Keratinocyte (primary cell): ENCODE data around the gene TRAPPC1.

Experiments used
- EZH2 ChIP-seq: IDR thresholded peaks from one replicate; pipeline ENCODE4 v1.6.1; 2012; ENCODE audit warnings: inconsistent platforms, mild to moderate bottlenecking, low read length, moderate library complexity
- TF ChIP-seq, protein P1 (sequence below), 3 experiments: IDR thresholded peaks in 1 of 3; conservative IDR thresholded peaks in 1 of 3; optimal IDR thresholded peaks in 1 of 3; 2 replicates in 2 of 3; 3 replicates in 1 of 3; pipeline versions ENCODE3 to v1.5.1; 2011; ENCODE audit warnings: low read length in 3 of 3, mild to moderate bottlenecking in 3 of 3, moderate library complexity in 2 of 3, control low read depth in 1 of 3, inconsistent platforms in 1 of 3; ENCODE audit not compliant: insufficient read depth in 2 of 3; ENCODE audit errors: extremely low read depth in 1 of 3

DNA sequence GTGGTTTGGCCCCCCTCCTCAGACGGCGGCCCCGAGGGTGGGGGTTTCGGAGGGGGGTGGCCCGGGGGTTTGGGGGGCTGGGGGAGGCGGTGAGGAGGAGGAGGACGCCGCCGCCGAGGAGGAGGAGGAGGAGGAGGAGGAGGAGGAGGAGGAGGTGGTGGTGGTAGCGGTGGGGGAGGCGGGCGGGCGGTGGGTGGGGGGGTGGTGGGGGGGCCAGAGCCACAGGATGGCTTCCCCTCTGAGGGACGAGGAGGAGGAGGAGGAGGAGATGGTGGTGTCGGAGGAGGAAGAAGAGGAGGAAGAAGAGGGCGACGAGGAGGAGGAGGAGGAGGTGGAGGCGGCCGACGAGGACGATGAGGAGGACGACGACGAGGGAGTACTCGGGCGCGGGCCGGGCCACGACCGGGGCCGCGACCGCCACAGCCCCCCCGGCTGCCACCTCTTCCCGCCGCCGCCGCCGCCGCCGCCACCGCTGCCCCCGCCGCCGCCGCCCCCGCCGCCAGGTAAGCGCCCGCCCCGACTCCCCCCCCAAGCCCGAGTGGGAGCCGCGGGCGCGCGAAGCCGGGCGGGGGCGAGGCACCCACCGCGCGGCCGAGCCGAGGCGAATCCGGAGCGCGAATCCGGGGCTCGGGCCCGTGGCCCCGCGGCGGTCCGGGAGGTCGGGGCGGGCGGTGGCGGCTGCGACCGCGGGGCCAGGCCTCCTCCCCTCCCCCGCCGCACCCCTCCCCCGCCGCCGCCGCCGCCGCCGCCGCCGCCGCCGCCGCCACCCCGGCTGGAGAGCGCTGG is 47.0 kb downstream of the TRAPPC1 start:
- TF ChIP-seq, protein P1, sequence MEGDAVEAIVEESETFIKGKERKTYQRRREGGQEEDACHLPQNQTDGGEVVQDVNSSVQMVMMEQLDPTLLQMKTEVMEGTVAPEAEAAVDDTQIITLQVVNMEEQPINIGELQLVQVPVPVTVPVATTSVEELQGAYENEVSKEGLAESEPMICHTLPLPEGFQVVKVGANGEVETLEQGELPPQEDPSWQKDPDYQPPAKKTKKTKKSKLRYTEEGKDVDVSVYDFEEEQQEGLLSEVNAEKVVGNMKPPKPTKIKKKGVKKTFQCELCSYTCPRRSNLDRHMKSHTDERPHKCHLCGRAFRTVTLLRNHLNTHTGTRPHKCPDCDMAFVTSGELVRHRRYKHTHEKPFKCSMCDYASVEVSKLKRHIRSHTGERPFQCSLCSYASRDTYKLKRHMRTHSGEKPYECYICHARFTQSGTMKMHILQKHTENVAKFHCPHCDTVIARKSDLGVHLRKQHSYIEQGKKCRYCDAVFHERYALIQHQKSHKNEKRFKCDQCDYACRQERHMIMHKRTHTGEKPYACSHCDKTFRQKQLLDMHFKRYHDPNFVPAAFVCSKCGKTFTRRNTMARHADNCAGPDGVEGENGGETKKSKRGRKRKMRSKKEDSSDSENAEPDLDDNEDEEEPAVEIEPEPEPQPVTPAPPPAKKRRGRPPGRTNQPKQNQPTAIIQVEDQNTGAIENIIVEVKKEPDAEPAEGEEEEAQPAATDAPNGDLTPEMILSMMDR (optimal IDR thresholded peaks at IDR 0.05 in 1 of 3, IDR thresholded peaks at IDR 0.05 in 1 of 3, conservative IDR thresholded peaks at IDR 0.05 in 1 of 3; ENCODE audit: extremely low read depth in 1 of 3, insufficient read depth in 2 of 3, low read length in 3 of 3), result no peak
- no peak for TF ChIP-seq EZH2
